ENCODE measurements around the gene DHFR. TPM values are rescaled to one million over a fixed set of nuclear protein-coding genes. Genes with fewer than 3 reads are reported as not detected.

Gene DHFR
- total RNA-seq, 1 experiment from 2014 or later: 13.0 TPM

DNA sequence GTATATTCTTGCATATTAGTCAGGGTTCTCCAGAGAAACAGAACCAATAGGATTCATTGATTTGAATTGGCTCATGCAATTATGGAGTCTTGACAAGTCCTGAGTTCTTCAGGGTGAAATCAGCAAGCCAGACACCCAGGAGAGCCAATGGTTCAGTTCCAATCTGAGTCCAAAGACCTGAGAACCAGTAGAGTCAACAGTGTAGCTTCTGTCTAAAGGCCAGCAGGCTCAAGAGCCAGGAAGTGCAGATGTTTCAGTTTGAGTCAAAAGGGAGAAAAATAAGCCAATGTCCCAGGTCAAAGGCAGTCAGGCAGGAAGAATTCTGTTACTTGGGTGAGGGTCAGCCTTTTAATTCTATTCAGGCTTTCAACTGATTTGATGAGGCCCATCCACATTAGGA lies 47.0 kb downstream of the DHFR start:
- Mint-ChIP-seq H3K9me3 (ENCODE audit: unreplicated experiment) (no peaks in the 10 kb centered on the region), H3K36me3 (ENCODE audit: insufficient read depth, unreplicated experiment) (no peaks in the 10 kb centered on the region), H3K4me1 (ENCODE audit: insufficient read depth, unreplicated experiment) (no peaks in the 10 kb centered on the region), H3K4me3 (ENCODE audit: unreplicated experiment) (no peak overlapping the region), H3K27me3 (ENCODE audit: insufficient read depth, unreplicated experiment) (no peaks in the 10 kb centered on the region), H3K27ac (ENCODE audit: low read depth, unreplicated experiment) (no peak overlapping the region)
- intact Hi-C loops (cut with micrococcal nuclease): no loop called here
- CTCF ChIA-PET: no interaction called here
- no peak for DNase-seq (ENCODE audit: unreplicated experiment)
- TF ChIP-seq CTCF (IDR thresholded peaks at IDR 0.05; ENCODE audit: unreplicated experiment): no peak
- POLR2A ChIA-PET: no interaction called here
- no TSS peak for BruUV-seq (replicated peaks)

DNA sequence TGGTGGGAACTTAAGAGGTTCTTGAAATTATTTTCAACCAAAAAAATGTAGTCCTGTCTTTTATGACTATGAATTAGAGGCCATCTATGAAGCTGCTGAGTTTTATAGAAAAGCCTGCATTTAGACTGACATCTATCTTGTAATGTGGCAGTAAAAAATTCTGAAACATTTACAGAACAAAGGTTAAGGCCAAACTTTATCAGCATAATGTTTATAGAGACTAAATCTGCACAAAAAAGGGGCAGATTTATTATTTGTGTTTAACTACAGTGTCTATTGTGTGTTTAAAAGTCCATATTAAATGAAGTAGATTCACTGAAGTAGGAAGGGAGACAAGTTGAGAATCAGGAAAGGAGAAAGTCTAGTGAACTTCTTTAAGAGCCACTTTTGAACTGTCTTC lies 47.4 kb downstream of the DHFR start:
- ChIA-PET POLR2A (no interaction called here), CTCF (no interaction called here)
- no peaks in the 10 kb centered on the region for H3K27me3 Mint-ChIP-seq (ENCODE audit: insufficient read depth, unreplicated experiment)
- no peaks in the 10 kb centered on the region for H3K36me3 Mint-ChIP-seq (ENCODE audit: insufficient read depth, unreplicated experiment)
- no peak for TF ChIP-seq CTCF (IDR thresholded peaks at IDR 0.05; ENCODE audit: unreplicated experiment)
- no peak overlapping the region for H3K27ac Mint-ChIP-seq (ENCODE audit: low read depth, unreplicated experiment)
- no peak for DNase-seq (ENCODE audit: unreplicated experiment)
- intact Hi-C loops (cut with micrococcal nuclease): no loop called here
- BruUV-seq (replicated peaks): no TSS peak
- H3K9me3 Mint-ChIP-seq (ENCODE audit: unreplicated experiment): no peaks in the 10 kb centered on the region
- H3K4me3 Mint-ChIP-seq (ENCODE audit: unreplicated experiment): no peak overlapping the region
- no peaks in the 10 kb centered on the region for H3K4me1 Mint-ChIP-seq (ENCODE audit: insufficient read depth, unreplicated experiment)

DNA sequence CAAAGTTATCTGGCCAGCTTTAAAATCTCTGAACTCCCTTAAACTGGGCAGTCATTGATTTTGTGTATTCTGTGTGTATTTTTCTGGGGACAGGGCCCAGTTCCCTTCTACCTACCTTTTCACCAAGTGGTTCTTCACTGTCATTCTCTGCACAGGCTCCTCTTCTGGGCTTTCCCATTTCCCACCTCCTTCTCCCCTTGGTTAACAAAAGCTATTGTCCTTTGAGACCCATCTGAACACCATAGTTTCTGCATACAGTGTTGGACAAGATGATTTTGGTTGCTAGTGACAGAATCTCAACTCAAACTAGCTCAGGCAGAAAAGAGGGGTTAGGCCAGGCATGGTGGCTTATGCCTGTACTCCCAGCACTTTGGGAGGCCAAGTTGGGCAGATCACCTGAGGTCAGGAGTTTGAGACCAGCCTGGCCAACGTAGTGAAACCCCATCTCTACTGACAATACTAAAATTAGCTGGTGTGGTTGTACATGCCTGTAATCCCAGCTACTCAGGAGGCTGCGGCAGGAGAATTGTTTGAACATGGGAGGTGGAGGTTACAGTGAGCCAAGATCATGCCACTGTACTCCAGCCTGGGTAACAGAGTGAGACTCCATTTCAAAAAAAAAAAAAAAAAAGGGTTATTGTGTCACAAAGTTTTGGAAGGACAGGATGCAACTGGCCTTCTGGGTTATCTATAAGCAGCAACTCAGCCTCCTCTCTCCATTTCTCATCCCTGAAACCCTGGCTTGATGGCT lies 53.7 kb downstream of the DHFR start:
- intact Hi-C loops (cut with micrococcal nuclease): no loop called here
- Mint-ChIP-seq H3K9me3 (ENCODE audit: unreplicated experiment) (no peaks in the 10 kb centered on the region), H3K27ac (ENCODE audit: low read depth, unreplicated experiment) (no peak overlapping the region), H3K36me3 (ENCODE audit: insufficient read depth, unreplicated experiment) (no peaks in the 10 kb centered on the region), H3K4me3 (ENCODE audit: unreplicated experiment) (no peak overlapping the region), H3K4me1 (ENCODE audit: insufficient read depth, unreplicated experiment) (no peaks in the 10 kb centered on the region), H3K27me3 (ENCODE audit: insufficient read depth, unreplicated experiment) (no peaks in the 10 kb centered on the region)
- no peak for TF ChIP-seq CTCF (IDR thresholded peaks at IDR 0.05; ENCODE audit: unreplicated experiment)
- DNase-seq (ENCODE audit: unreplicated experiment): no peak
- CTCF ChIA-PET: interaction anchor here (0.8 kb wide), 1 partner anchor 518 kb away, joined by 3 read pairs; no protein-coding TSS in a partner anchor
- no TSS peak for BruUV-seq (replicated peaks)
- POLR2A ChIA-PET: no interaction called here

GRCh38 chr5:80597500-80597899 lies 57.3 kb downstream of the DHFR start:
- H3K4me1 Mint-ChIP-seq (ENCODE audit: insufficient read depth, unreplicated experiment): no peaks in the 10 kb centered on the region
- ChIA-PET CTCF (interaction anchor here (0.7 kb wide), 1 partner anchor 471 kb away, joined by 4 read pairs; no protein-coding TSS in a partner anchor), POLR2A (no interaction called here)
- no peak for TF ChIP-seq CTCF (IDR thresholded peaks at IDR 0.05; ENCODE audit: unreplicated experiment)
- intact Hi-C loops (cut with micrococcal nuclease): no loop called here
- no peaks in the 10 kb centered on the region for H3K36me3 Mint-ChIP-seq (ENCODE audit: insufficient read depth, unreplicated experiment)
- no peak for DNase-seq (ENCODE audit: unreplicated experiment)
- H3K27me3 Mint-ChIP-seq (ENCODE audit: insufficient read depth, unreplicated experiment): no peaks in the 10 kb centered on the region
- H3K9me3 Mint-ChIP-seq (ENCODE audit: unreplicated experiment): no peaks in the 10 kb centered on the region
- no peak overlapping the region for H3K4me3 Mint-ChIP-seq (ENCODE audit: unreplicated experiment)
- BruUV-seq (replicated peaks): no TSS peak
- peak overlapping the region; percentile 47 for H3K27ac Mint-ChIP-seq (ENCODE audit: low read depth, unreplicated experiment)
